Retinal pigment epithelial cell (primary cell): ENCODE measurements around the gene OLFML2A.
"Not testable (repeated sequence)": the region's sequence is repeated elsewhere in the genome, so short reads cannot be mapped to it uniquely, and the experiment has no call there.

ENCODE experiments used
- DNase-seq: peaks from one replicate; pipeline ENCODE4 v3.0.0-alpha.2; 2010; ENCODE audit warnings: low read depth
- H3K4me3 ChIP-seq: 2 replicates; pipeline ENCODE4 v1.5.1; 2011; ENCODE audit warnings: mild to moderate bottlenecking, low read length, control low read depth, moderate library complexity
- TF ChIP-seq, protein P1 (sequence below): conservative IDR thresholded peaks from 2 replicates; pipeline ENCODE4 v1.5.1; 2011; ENCODE audit warnings: low read depth, low read length, control low read depth, inconsistent platforms

The OLFML2A gene

DNA sequence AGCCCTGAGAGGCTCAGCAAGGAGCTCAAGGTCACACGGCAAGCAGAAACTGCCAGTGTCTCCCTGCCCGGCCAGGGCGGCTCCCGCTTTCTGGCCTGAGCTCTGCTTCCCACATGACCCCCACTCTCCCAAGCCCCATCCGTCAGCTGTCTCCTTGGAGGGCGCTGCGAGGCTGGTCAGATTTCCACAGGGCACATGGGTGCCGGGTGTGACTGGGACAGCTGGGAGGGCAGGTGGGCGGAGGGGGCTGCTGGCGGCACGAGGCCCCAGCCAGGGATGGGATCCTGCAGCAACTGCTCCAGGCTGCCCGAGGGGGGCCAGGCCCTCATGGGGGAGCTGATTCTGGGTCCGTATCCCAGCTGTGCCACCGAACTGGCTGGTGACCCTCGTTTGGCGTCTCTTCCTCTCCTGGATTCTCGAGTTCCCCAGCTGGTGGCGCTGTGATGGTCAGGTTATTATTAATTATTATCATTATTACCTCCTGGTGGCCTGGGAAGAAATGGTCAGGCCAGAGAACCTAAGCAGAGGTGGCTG is 63.4 kb downstream of the OLFML2A start:
- DNase-seq, result no peak
- TF ChIP-seq, protein P1, sequence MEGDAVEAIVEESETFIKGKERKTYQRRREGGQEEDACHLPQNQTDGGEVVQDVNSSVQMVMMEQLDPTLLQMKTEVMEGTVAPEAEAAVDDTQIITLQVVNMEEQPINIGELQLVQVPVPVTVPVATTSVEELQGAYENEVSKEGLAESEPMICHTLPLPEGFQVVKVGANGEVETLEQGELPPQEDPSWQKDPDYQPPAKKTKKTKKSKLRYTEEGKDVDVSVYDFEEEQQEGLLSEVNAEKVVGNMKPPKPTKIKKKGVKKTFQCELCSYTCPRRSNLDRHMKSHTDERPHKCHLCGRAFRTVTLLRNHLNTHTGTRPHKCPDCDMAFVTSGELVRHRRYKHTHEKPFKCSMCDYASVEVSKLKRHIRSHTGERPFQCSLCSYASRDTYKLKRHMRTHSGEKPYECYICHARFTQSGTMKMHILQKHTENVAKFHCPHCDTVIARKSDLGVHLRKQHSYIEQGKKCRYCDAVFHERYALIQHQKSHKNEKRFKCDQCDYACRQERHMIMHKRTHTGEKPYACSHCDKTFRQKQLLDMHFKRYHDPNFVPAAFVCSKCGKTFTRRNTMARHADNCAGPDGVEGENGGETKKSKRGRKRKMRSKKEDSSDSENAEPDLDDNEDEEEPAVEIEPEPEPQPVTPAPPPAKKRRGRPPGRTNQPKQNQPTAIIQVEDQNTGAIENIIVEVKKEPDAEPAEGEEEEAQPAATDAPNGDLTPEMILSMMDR, result peak; percentile 63

DNA sequence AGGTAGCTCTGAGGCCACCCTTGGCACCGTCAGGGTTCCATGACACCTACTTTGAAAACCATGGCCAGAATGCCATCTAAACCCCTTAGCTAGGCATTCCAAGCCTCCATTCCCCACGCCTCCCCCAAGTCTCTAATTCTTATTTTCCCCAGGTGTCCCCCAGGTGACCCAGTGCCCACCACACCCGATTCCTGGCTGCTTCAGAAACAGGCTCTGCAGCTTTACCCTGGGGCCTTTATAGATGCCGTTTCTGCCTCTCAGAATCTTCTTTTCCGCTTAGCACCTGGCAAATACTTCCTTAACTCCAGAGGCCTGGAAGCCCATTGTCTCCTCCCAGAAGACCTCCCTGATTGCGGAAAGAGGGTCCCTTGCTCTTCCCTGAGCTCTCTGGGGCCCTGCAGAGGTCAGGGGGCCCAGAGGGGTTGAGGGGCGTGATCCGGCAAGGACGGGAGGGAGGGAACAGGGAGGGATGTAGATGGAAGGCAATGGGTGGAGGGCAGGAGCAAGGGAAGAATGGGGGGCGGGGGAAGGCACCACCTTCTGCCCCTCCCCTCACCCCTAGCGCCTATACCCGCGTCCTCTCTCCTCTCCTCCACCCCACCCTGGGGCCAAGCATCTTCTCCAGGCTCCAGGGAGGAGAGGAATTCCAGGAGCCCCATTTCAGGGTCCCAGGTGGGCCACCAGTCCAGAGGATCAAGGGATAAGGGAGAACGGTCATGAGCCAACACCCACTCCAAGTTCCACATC is 64.3 kb downstream of the OLFML2A start:
- TF ChIP-seq, protein P1, result no peak
- no peak for DNase-seq

More for the DNA sequence above, 63.4 kb downstream of the OLFML2A start:
- no peak overlapping the region for H3K4me3 ChIP-seq

DNA sequence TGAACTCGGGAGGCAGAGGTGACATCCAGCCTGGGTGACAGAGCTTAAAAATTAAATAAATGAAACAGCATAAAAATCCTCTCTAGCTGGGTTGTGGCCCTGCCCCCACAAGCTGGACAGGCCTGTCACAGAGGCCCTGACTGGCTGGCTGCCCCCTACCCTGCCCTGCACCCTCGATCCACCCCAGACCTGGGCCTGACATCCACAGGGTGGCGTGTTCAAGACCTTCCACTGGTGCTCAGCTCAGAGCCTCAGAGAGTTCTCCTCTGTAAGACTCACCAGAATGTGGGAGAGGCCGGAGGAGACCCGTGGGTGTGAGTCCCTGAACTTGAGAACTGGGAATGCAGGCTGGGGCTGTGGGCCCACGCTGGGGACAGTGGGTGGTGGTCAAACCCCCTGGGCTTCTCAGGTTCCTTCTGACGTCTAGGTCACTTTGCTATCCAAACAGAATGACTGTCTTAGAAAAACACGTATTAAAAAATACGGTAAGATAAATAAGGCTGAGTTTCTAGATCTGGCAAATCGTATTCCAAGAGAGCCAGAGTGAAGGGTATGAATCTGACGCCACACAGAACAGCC is 66.6 kb downstream of the OLFML2A start:
- no peak for DNase-seq
- H3K4me3 ChIP-seq, result no peak overlapping the region
- TF ChIP-seq, protein P1, result no peak

More for the DNA sequence above, 64.3 kb downstream of the OLFML2A start:
- H3K4me3 ChIP-seq, result no peak overlapping the region

DNA sequence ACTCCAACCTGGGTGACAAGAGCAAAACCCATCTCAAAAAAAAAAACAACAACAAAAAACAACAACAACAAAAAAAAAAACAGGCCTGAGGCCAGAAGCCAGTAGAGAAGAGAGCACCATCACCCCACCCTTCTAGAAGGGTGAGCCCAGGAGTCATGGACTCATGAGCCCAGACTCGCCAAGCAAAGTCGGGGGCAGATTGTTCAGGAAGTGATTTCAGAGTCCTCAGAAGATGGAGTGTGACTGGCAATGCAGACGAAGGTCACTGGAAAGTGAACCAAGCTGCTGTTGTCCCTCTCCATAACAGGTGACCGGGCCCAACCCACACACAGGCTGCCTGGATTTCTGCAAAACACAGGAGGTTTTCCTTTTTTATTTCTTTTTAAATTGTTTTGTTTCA is 67.4 kb downstream of the OLFML2A start:
- no peak for DNase-seq
- TF ChIP-seq, protein P1, result no peak
- H3K4me3 ChIP-seq, result no peak overlapping the region

DNA sequence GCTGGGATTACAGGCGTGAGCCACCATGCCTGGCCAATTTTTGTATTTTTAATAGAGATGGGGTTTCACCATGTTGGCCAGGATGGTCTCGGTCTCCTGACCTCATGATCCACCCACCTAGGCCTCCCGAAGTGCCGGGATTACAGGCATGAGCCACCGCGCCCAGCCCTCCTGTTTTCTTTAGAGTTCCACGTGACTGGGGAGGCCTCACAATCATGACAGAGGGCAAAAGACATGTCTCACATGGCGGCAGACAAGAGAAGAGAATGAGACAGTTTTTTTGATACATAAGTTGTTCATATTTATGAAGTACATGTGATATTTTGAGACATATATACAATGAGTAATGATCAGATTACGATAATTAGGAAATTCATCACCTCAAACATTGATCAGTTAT is 69.5 kb downstream of the OLFML2A start:
- not testable (repeated sequence) for DNase-seq, H3K4me3 ChIP-seq

DNA sequence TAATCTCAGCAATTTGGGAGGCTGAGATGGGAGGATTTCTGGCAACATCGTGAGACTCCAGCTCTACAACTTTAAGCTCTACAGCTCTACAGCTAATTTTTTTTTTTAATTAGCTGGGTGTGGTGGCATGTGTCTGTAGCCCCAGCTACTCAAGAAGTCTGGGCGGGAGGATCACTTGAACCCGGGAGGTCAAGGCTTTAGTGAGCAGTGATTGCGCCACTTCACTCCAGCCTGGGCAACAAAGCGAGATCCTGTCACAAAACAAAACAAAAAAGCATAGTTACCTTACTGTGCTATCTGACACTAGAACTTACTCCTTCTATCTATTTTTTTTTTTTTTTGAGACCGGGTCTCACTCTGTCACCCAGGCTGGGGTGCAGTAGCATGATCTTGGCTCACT is 70.0 kb downstream of the OLFML2A start:
- no peak for DNase-seq
- H3K4me3 ChIP-seq, result no peak overlapping the region
- TF ChIP-seq, protein P1, result no peak

DNA sequence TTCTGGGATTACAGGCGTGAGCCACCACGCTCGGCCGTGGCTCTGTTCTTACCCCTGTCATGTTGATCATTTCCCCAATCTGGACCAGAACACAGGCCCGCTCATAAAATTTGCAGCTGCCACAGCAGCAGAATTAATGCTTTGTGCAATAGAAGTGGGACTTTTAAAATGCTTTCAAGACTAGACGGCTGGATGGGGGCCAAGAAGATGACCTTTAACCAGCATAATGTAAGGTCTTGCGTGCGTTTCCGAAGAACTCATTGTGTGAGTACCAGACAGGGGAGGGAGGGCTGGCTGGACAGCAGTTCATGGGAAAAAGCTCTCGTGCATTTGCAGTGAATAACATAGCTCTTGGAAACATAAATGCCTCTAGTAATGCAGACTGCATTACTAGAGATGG is 72.9 kb downstream of the OLFML2A start:
- TF ChIP-seq, protein P1, result no peak
- no peak overlapping the region for H3K4me3 ChIP-seq
- no peak for DNase-seq
